ENCODE results near the gene SLC19A1.

SLC19A1 gene

DNA sequence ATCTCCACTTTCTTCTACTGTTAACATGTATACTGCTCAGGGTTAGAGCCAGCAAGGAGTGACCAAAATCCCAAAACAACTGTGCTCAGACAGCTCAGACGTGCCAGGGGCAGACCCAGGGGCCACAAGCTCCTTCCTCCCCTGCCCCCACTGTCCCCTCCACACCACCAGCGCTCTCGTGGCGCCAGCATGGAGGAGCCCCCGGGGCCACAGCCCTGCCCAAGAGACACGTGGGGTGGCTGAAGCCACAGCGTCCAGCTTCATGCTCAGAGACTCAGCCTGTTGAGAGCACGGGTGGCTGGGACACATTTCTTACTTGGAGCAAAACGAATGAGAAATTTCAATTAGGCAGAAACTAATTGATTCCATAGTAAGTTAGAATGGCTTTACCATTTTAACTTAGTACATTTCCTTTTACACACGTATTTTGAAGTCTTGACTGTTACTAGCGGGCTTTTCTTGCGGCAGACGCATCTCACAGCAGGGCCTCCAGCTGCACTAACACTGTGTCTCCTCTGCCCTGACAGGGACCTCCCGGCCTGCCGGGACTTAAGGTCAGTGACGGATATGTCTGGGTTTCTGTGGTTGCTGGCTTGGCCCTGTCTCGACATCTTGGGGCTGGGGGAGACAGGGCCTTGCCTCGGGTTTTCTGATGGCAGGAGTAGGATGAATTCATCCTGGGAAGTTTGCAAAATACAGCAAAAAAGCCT, 54.2 kb downstream of the SLC19A1 start:
- TF ChIP-seq, protein P1, sequence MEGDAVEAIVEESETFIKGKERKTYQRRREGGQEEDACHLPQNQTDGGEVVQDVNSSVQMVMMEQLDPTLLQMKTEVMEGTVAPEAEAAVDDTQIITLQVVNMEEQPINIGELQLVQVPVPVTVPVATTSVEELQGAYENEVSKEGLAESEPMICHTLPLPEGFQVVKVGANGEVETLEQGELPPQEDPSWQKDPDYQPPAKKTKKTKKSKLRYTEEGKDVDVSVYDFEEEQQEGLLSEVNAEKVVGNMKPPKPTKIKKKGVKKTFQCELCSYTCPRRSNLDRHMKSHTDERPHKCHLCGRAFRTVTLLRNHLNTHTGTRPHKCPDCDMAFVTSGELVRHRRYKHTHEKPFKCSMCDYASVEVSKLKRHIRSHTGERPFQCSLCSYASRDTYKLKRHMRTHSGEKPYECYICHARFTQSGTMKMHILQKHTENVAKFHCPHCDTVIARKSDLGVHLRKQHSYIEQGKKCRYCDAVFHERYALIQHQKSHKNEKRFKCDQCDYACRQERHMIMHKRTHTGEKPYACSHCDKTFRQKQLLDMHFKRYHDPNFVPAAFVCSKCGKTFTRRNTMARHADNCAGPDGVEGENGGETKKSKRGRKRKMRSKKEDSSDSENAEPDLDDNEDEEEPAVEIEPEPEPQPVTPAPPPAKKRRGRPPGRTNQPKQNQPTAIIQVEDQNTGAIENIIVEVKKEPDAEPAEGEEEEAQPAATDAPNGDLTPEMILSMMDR (IDR thresholded peaks at IDR 0.05; ENCODE audit: insufficient read depth, missing control alignments) = no peak
- DNase-seq (ENCODE audit: insufficient read length, low spot score) = no peak
- no peak for FAIRE-seq

DNA sequence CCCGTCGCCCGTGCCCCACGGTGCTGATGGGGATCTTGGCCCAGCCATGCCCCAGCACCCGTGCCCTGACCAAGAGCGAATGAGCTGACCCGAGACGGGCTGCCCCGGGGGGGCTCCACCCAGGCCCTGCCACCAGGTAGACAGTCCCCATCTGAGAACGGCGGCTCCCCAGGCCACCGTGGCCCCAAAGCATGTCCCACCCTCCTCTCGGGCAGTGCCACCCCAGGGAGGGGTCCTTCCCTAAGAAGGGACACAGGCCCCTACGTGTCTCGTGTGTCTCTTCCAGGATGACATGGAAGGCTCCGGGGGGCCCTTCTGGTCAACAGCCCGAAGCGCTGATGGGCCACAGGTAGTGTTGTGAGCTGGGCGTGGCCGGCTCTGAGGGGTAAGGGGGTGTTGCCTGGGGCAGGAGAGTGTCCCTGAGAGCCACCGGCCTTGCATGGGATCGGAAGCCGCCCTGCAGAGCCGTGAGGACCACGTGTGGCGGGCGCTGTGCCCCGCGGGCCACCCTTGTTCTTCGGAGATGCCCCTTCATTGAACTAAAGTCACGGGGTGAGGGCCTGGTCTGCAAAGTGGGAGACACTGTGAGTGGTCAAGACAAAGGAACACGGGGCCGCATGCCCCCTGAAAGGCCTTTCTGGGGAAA, 55.0 kb downstream of the SLC19A1 start:
- DNase-seq (ENCODE audit: insufficient read length, low spot score) = no peak
- FAIRE-seq = no peak
- TF ChIP-seq, protein P1 (IDR thresholded peaks at IDR 0.05; ENCODE audit: insufficient read depth, missing control alignments) = no peak

DNA sequence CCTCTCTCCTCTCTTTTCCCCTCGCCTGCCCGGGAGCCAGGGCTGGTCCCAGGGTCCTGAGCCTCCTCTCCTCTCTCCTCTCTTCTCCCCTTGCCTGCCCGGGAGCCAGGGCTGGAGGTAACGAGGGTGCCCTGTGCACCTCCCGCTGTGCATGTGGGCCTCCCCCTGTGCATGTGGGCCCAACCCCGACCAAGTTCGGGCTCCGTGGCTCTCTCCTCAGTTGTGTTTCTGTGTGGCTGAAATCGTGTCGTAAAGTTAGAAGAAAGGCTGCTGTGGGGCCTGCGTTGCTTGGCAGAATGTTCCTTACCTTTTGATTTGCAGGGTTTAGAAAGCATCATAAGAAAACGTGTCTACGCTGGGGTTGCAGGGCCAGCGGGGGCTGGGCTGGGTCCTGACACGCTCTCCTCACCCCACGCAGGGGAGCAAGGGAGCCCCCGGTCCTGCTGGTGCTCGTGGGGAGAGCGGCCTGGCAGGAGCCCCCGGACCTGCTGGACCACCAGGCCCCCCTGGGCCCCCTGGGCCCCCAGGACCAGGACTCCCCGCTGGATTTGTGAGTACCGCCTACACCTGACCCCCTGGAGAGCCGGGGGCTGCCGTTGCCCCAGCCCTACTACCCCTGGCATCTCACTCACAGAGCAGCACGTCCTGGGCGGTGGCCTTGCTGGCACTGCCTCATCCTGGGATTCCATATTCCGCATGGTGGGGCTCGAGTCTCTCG, 55.6 kb downstream of the SLC19A1 start:
- TF ChIP-seq, protein P1 (IDR thresholded peaks at IDR 0.05; ENCODE audit: insufficient read depth, missing control alignments) = no peak
- FAIRE-seq (no peak), DNase-seq (ENCODE audit: insufficient read length, low spot score) (no peak)

DNA sequence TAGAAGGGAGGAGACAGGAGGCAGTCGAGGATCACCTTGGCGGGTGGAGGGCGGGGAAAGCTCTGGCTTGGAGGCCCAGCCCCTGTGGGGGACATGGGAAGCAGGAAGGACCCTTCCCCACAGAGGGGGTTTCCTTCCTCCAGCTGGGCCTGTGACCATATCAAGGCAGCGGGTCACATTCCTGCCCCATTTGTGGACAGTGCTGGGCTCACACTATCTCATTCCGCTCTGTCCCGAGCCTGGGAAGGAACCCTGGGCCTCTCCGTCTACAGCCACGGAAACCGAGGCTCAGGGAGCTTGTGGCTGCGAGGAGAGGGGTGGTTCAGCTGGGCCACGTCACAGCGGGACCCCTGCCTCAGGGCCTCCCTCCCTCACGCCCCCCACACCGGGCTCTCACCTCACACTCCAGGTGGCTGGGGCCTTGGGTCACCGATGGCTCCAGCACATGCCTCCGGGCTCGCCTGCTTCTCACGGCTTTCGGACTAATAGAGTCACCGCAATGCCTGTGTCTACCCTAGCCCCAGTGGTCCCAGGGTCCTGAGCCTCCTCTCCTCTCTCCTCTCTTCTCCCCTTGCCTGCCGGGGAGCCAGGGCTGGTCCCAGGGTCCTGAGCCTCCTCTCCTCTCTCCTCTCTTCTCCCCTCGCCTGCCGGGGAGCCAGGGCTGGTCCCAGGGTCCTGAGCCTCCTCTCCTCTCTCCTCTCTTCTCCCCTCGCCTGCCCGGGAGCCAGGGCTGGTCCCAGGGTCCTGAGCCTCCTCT, 56.4 kb downstream of the SLC19A1 start:
- TF ChIP-seq, protein P1 (IDR thresholded peaks at IDR 0.05; ENCODE audit: insufficient read depth, missing control alignments) = no peak
- FAIRE-seq (no peak), DNase-seq (ENCODE audit: insufficient read length, low spot score) (no peak)

DNA sequence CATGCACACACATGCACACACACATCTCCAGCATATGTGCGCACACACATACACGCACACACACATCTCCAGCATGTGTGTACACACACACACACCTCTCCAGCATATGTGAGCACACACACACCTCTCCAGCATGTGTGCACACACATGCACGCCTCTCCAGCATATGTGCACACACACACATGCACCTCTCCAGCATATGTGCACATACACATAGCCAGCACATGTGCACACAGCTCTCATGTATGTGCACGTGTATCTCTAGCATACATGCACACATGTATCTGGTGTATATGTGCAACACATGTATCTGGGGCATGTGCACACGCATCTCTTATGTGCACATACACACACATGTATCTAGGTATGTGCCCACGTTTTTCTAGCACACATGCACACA, 57.9 kb downstream of the SLC19A1 start:
- DNase-seq (ENCODE audit: insufficient read length, low spot score) (no peak), FAIRE-seq (no peak)
- TF ChIP-seq, protein P1 (IDR thresholded peaks at IDR 0.05; ENCODE audit: insufficient read depth, missing control alignments) = no peak

DNA sequence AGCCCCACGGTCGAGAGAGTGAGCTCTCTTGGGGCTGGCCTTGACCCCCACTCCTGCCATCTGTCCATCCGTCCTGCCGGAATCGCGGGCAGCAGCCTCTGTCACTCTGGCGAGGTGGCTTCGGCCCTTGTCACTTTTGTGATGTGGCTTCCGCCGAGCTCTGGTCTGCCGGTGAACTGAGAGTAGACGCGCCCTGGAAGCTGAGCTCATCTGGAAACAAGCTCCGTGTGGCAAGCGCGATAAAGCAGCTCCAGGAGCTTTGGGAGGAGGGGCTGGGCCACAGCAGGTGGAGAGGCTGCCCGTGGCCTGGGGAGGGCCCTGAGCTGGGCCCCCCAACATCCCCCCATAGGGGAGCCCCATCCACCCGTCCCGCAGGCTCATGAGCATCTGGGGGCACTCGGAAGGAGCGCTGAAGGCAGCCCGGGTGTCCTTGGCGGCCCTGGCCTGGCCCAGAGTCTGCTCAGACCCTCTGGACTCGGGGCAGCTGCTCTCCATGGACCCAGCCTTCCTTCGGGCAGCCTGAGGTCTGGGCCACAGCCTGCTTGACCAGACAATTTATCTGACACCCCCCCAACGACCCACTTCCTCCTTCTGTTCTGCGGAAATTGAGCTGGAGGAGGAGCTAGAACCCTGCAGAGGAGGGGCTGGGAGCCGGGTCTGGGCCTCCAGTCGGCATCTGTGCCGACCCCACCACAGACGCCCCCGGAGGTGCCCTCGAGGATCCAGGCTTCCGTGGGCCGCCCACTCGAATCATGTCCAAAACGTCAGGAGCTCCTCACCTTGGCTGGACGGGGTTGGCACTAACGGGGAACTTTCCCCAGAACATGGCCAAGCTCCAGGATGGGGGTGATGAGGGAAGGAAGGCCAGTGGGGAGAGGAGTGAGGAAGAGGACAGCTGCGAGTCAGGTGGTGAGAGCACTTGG, 59.1 kb downstream of the SLC19A1 start:
- no peak for FAIRE-seq
- TF ChIP-seq, protein P1 (IDR thresholded peaks at IDR 0.05; ENCODE audit: insufficient read depth, missing control alignments) = no peak
- no peak for DNase-seq (ENCODE audit: insufficient read length, low spot score)

Measured in D721Med (cell line).